Measurements from ENCODE around the gene CD226. TPM values are rescaled to one million over a fixed set of nuclear protein-coding genes. Genes with fewer than 3 reads are reported as not detected.
"Not testable (repeated sequence)": the region's sequence is repeated elsewhere in the genome, so short reads cannot be mapped to it uniquely, and the experiment has no call there.

CD226 gene
- total RNA-seq, 1 donor from 2014 or later = 0.62 TPM

DNA sequence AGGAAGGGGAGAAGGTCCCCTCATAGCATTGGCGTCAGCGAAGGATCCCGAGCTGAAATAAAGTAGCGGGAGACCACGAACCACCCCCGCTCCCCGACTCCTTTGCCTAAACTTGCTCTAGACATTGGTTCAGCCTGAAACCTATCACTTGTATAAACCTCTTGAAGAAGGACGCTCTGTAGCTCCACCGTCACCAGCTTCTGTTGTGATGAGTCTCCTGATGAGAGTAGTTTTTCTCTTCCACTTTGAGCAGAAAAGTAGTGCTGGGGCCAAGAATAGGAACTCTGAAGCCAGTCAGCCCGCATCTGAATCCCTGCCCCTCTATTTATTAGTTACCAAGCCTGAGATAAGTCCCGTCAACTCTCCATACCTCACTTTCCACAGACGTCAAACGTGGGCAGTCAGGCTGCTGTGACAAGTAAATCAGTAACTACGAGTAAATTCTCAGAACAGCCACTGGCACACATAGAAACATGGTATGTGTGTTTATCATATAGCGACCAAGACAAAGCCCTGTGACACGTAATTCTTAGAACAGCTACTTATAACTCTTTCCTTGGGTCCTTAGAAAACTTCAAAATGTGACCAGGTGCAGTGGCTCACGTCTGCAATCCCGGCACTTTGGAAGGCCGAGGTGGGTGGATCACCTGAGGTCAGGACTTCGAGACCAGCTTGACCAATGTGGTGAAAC is 61.7 kb downstream of the CD226 start:
- Mint-ChIP-seq H3K4me3 (ENCODE audit: unreplicated experiment) (no peak overlapping the region), H3K9me3 (ENCODE audit: low read depth) (peaks cover 5% of the 10 kb centered on the region), H3K36me3 (ENCODE audit: low read depth) (peaks cover 1% of the 10 kb centered on the region), H3K27ac (ENCODE audit: unreplicated experiment) (no peak overlapping the region), H3K27me3 (ENCODE audit: low read depth) (no peaks in the 10 kb centered on the region), H3K4me1 (ENCODE audit: low read depth) (peaks cover 9% of the 10 kb centered on the region)
- TF ChIP-seq CTCF (IDR thresholded peaks at IDR 0.05) = no peak
- no peak for DNase-seq (ENCODE audit: low spot score)

DNA sequence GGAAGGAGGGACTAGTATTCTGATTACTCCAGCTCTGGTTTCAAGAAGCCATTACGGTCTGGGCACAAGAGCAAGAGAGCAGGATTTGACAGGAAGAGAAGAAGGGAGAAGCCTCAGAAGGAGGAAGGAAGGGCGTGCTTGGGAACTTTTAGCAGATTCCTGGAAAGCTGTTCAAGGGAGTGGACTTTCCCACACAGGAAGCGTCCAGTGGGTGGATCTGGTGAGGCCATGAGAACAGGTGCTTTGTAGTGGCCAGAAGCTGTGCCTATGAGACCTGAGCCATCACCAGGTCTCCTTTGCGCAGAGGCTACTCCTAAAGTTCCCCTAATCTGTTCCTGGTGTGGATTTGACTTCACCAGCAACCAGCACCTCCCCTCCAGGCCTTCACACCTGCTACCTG is 62.3 kb downstream of the CD226 start:
- no peaks in the 10 kb centered on the region for H3K27me3 Mint-ChIP-seq (ENCODE audit: low read depth)
- no peak for DNase-seq (ENCODE audit: low spot score)
- H3K36me3 Mint-ChIP-seq (ENCODE audit: low read depth) = no peaks in the 10 kb centered on the region
- no peak overlapping the region for H3K4me3 Mint-ChIP-seq (ENCODE audit: unreplicated experiment)
- no peak overlapping the region for H3K27ac Mint-ChIP-seq (ENCODE audit: unreplicated experiment)
- no peak for TF ChIP-seq CTCF (IDR thresholded peaks at IDR 0.05)
- H3K9me3 Mint-ChIP-seq (ENCODE audit: low read depth) = peaks cover under 1% of the 10 kb centered on the region
- peaks cover 9% of the 10 kb centered on the region for H3K4me1 Mint-ChIP-seq (ENCODE audit: low read depth)

DNA sequence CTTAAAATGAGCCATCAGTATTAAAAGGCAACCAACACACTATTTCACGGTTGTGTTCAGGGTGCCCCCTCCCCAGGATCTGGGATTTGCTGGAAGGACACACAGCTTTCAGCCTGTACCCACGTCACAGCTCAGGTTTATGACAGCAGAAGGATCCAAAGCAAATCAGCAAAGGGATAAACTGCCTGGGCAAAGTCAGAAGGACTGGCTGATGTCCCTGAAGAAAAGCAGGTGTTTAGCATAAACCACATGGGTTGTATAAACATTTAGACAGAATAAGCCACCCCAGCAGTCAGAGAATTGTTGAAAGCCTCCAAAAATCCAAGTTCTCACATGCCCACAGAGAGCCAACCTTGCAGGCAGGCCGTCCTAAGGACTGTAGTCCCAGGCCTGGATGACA is 63.9 kb downstream of the CD226 start:
- no peaks in the 10 kb centered on the region for H3K9me3 Mint-ChIP-seq (ENCODE audit: low read depth)
- peaks cover 1% of the 10 kb centered on the region for H3K36me3 Mint-ChIP-seq (ENCODE audit: low read depth)
- H3K27ac Mint-ChIP-seq (ENCODE audit: unreplicated experiment) = no peak overlapping the region
- no peak overlapping the region for H3K4me3 Mint-ChIP-seq (ENCODE audit: unreplicated experiment)
- no peak for TF ChIP-seq CTCF (IDR thresholded peaks at IDR 0.05)
- no peaks in the 10 kb centered on the region for H3K27me3 Mint-ChIP-seq (ENCODE audit: low read depth)
- DNase-seq (ENCODE audit: low spot score) = no peak
- peaks cover 9% of the 10 kb centered on the region for H3K4me1 Mint-ChIP-seq (ENCODE audit: low read depth)

DNA sequence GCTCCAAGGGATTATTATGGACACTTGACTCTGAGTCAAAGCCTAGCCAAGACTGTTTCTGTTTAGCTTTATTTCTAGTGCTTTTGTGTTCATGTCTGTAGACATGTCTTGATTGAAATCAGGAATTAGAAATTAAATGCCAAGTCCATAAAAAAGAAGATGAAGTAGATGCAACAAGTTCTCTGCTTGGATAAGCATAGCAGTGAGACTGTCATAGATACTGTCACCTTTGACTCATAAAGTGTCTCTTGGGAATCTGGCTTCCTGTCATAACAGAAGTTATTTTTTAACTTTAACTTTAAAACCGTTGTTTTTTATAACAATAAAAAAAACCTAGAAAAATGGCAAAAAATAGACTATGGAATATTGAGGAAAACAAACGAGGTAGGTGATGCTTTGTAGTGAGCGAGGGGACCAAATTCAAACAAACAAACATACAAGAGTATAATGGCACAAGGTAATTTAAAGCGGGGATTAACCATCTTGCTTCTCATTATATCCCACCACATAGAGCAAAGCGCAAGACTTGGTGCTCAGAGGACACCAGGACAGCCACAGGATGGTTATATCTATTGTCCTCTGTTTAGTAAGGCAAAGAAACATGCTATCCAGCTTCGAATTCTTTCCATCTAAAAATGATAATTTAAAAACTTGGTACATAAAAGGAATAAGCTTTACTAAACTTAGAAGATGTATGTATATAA is 64.6 kb downstream of the CD226 start:
- no peak for DNase-seq (ENCODE audit: low spot score)
- Mint-ChIP-seq H3K4me1 (ENCODE audit: low read depth) (peaks cover 9% of the 10 kb centered on the region), H3K36me3 (ENCODE audit: low read depth) (peaks cover 2% of the 10 kb centered on the region), H3K27me3 (ENCODE audit: low read depth) (no peaks in the 10 kb centered on the region), H3K9me3 (ENCODE audit: low read depth) (no peaks in the 10 kb centered on the region), H3K4me3 (ENCODE audit: unreplicated experiment) (no peak overlapping the region), H3K27ac (ENCODE audit: unreplicated experiment) (no peak overlapping the region)
- TF ChIP-seq CTCF (IDR thresholded peaks at IDR 0.05) = no peak

GRCh38 chr18:69880083-69880482 is 67.6 kb downstream of the CD226 start:
- H3K27me3 Mint-ChIP-seq (ENCODE audit: low read depth) = no peaks in the 10 kb centered on the region
- no peaks in the 10 kb centered on the region for H3K9me3 Mint-ChIP-seq (ENCODE audit: low read depth)
- peaks cover 9% of the 10 kb centered on the region for H3K4me1 Mint-ChIP-seq (ENCODE audit: low read depth)
- no peak for TF ChIP-seq CTCF (IDR thresholded peaks at IDR 0.05)
- no peak overlapping the region for H3K27ac Mint-ChIP-seq (ENCODE audit: unreplicated experiment)
- no peak overlapping the region for H3K4me3 Mint-ChIP-seq (ENCODE audit: unreplicated experiment)
- H3K36me3 Mint-ChIP-seq (ENCODE audit: low read depth) = peaks cover 2% of the 10 kb centered on the region
- DNase-seq (ENCODE audit: low spot score) = no peak

GRCh38 chr18:69879051-69879450 is 68.6 kb downstream of the CD226 start:
- not testable (repeated sequence) for H3K9me3 Mint-ChIP-seq (ENCODE audit: low read depth); H3K36me3 Mint-ChIP-seq (ENCODE audit: low read depth); H3K27ac Mint-ChIP-seq (ENCODE audit: unreplicated experiment); DNase-seq (ENCODE audit: low spot score); H3K4me3 Mint-ChIP-seq (ENCODE audit: unreplicated experiment); H3K27me3 Mint-ChIP-seq (ENCODE audit: low read depth)
- peaks cover 15% of the 10 kb centered on the region for H3K4me1 Mint-ChIP-seq (ENCODE audit: low read depth)
